WI38 (cell line): ENCODE results near the gene PTPRG.

ENCODE experiments used
- H3K4me3 ChIP-seq: 2 replicates; pipeline ENCODE4 v1.5.1; 2011; ENCODE audit warnings: low read depth, mild to moderate bottlenecking, control low read depth, low read length
- CTCF ChIP-seq: IDR thresholded peaks from 2 replicates; pipeline ENCODE4 v1.5.1; 2012; ENCODE audit warnings: low read depth, mild to moderate bottlenecking, control low read depth, low read length

The PTPRG gene

DNA sequence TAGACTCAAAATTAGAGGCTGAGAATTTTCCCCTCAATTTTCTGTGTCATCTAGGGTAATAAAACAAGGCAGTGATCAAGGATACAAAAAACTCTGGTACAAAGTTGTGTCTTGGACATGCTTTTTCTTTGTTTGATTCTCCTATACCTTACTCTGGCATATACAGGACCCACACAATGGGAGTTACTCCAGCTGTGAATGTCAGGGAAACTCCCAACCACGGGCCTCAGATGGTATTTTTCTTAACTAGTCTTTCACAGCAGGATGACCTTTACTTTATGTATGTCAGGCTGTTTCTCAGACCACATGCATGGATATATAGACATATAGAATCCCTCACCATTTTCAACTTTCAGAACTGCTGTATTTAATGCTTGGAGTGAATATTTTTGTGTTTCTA, 770.6 kb downstream of the PTPRG start:
- H3K4me3 ChIP-seq = no peak overlapping the region
- TF ChIP-seq CTCF = no peak

DNA sequence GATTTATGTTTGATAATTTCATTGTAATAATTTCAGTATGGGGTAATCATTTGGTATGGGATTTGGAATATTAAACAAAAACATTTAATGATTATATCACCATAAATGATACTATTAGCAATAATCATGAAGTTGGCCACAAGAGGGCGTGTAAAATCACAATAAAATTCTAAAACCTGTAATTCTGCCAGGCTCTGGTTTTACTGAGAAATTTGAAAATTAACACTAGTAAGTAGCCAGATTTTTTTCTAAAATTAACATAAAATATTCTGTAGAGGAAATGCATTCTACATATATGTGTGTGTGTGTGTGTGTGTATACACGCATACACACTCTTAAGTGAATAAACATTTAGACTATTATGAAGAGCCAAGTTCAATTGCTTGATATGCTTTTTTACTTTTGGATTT, 771.5 kb downstream of the PTPRG start:
- no peak for TF ChIP-seq CTCF
- H3K4me3 ChIP-seq = no peak overlapping the region

- H3K4me3 ChIP-seq = no peak overlapping the region
- no peak for TF ChIP-seq CTCF
These were observed 773.8 kb downstream of the PTPRG start for GRCh38 chr3:62335196-62335595.

DNA sequence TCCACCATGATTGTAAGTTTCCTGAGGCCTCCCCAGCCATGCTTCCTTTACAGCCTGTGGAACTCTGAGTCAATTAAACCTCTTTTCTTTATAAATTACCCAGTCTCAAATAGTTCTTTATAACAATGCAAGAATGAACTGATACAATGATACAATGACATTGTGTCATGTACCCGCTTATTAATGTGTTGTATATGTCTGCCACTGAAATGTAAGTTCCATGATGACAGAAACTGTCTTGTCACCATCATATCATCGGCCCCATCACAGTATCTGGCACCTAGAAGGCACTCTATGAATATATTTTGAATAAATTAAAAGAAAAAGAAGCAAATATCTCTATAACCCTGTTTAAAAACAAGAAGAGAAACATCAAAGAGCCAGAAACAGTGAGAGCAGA, 782.4 kb downstream of the PTPRG start:
- no peak for TF ChIP-seq CTCF
- H3K4me3 ChIP-seq = no peak overlapping the region
